ENCODE measurements around the gene PITX2.

Gene PITX2

DNA sequence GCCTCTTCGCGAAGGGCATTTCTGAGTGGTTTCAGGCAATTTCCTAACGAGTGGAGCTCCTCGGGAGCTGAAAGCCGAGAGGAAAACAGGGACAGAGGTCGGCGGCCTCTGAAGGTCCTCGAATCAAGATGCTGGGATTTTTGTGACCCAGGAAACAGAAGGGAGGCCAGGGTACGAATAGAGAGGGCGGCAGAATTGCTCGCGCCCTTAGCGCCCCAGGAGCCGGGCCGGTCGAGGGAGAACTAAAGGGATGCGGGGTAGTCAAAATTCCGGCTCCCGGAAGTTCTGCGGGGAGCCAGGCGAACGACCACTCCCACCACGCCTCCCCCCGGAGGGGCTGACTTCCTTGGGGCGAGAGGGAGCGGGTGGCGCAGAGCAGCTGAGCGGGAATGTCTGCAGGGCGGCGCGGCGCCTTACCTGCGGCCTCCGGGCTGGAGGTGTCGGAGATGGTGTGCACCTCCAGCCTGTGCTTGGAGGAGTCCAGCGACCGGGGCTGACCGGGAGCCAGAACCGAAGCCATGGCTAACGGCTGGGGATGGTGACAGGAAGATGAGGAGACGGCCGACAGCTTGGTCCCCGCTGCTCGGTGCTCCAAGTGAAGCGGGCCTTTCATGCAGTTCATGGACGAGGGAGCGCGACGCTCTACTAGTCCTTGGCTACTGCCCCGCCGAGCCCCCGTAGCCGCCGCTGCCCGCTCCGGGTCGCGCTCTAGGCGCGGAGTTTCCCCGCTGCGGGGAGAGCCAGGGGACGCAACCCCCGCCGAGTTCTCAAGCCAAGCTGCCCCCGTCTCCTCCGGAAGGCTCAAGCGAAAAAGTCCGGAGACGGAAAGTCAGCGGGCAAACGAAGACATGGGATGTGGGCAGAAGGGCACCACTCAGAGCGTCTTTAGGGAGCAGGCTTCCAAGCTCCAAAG is 782 bp downstream of the PITX2 start:
- peak; percentile 15 for DNase-seq

DNA sequence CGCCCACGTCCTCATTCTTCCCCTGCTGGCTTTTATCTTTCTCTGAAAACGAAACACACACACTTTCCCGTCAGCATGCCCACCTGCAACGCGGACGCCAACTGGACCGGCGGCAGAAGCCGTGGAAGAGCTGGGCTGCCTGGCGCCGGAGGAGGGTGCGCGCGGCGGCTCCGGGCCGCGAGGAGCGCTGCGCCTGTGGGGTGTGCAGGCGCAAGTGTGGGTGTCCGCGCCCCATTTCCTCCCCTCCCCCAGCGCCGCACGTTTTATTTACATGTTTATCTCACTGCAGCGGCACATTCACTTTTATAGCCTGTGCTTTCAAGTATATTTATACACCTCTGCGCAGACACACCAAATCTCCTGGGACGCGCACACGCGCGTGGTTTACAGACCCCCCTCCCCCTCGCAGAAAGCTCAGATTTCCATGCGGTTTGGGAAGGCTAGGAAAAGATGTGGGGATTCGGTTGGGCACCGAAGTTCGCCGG is 1.5 kb downstream of the PITX2 start:
- DNase-seq: no peak

DNA sequence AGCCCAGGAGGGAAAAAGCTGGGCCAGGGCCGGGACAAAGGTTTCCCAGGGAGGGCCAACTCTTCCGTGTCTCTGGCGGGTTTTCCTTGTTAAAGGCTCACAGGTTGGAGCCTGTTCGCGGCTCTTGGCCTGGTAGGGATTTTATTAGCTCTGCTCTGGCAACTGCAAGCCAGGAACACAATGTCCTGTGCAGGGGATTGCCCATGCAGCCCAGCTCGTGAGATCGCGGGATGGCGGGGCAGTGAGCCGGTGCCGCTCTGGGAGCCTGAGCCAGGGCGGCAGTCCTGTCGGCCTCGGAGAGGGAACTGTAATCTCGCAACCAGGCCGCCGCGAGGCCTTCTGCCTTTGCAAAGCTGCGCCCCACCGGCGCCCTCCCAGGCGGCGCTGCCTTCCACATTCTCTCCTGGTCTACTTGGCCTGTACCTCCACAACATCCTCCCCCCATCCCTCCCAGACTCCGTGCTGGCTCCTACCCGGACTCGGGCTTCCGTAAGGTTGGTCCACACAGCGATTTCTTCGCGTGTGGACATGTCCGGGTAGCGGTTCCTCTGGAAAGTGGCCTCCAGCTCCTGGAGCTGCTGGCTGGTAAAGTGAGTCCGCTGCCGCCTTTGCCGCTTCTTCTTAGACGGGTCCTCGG is 2.1 kb downstream of the PITX2 start:
- peak; percentile 24 for DNase-seq

DNA sequence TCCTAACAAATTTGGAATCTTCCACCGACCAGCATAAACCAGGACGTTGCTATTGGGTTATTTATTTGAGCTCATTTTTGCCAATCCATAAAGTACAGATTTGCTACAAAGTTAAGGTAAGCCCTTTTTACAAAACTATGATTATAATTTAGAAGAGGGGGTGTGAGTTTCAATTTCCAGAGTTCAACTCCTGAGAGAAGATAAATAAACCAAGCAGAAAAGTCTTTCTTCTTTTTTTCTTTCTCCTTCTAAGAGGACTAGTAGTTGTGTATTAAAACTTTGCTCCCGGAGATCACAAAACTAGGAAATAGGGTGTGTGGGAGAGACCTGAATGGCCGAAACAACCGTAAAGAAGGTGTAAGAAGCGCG is 2.6 kb downstream of the PITX2 start:
- no peak for DNase-seq

DNA sequence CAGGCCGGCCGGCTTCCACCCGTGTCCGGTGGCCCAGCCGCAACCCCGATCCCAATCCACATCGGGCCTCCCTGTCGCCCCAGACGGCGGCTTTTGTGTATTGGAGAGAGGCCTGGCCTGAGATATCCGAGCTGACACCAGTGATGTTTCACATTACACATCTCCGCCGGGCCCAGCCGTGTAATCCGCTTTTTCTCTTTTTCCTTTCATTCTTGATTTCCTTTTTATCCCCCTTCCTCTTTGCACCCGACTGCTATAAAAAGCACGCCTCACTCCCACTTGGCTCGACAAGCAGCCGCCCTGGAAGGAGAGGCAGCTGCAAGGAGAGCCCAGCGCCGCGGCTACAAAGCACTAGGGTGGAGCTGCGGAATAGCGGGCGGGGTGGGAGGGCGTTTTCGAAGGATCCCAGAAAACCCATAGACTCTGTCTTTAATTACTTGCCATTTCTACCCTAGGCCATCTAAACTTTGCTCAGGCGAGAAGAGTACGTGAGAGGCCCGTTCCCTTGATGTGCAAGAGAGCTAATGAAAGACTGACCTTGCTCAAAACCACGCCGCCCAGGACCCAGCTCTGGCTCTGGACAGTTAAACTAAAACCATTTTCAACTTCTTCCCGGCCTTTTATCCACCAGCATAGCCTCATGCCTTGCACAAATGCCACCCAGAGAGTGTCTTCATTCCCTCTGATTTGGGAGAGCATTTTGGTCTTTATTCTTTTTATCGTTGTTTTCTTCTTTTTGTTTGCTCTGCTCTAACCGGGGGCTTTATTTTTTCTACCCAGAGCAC is 3.2 kb downstream of the PITX2 start:
- no peak for DNase-seq

DNA sequence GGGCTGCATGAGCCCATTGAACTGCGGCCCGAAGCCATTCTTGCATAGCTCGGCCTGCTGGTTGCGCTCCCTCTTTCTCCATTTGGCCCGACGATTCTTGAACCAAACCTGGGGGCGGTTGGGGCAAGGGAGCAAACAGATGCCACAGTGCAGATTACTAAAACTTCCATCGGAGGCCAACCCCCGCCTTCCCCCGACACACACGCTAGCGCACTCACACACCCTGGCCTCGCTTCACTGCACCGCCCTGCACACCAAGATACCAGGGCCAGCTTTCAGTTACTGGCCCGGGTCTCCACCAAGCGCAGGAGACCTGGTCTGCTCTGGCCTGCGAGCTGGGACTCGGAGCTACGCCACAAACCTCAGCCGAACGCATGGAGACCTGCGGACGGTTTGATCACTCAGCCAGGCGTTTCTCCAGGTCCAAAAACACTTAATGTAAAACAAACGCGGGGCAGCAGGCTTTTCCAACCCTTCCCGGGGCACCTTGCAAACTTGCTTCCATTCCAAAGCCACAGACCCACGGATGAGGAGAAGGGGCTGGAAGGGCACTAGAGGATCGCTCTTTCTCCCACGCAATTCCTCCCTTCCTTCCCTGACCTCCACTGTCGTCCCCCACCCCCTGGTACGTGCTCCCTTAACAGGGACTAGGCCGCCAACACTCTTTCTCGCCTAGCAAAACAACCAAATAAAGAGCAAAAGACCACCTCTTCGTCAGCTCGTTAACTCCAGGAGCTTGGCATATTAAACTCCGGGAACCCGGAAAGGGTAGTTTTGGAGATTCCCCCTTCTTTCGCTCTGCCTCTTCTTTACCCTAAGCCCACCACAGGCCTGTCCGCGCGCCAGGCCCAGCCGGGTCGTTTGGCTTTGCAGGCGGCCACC is 4.1 kb downstream of the PITX2 start:
- DNase-seq: no peak

DNA sequence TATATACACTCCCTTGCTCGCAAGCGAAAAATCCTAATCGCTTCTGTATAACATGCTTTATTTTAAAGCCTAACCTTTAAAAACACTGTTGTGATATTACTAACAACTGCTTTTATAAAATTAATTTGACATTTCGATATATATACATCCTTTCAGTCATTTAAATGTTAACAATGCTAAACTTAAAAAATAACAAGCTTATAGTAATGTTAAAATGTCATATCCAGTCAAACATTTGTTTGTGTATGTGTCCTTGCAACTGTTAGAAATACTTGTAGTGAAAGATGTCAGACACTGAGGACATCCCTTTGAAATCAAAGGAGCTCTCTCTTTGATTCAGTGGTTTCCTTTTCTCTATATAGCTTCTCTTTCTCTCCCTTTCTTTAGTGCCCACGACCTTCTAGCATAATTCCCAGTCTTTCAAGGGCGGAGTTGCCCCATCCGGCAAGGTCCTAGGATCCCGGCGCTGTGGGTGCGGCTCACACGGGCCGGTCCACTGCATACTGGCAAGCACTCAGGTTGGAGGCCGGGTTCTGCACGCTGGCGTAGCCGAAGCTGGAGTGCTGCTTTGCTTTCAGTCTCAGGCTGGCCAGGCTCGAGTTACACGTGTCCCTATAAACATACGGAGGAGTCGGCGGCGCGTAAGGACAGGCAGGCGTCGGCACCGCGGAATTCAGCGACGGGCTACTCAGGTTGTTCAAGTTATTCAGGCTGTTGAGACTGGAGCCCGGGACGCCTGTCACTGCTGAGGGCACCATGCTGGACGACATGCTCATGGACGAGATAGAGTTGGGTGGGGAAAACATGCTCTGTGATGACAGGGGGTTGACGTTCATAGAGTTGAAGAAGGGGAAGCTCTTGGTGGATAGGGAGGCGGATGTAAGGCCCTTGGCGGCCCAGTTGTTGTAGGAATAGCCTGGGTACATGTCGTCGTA is 5.0 kb downstream of the PITX2 start:
- peak; percentile 9 for DNase-seq

DNA sequence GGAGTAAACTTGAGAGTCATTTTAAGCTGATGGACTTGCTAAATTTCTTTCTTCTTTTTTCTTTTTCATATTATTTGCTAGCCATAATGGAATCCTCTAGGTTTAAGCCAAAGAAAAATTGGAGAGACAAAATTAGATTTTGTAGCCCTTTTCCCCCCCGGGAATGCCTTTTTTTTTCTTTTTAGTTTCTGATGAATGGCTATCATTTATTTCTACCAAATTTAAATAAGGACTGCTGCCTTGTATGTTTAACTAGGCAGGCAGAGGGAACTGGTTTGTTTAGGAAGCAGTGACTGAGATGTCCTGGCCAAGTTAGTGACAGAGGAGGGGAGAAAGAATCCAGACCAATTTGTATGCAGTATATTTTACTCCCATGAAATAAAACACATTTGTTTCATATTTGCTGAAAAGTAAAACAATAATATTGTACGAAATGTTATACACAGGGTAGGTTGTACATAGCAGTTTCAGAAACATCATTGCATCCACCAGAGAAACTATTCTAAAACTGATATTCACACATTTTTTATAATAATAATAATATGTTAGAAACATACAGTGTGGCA is 5.7 kb downstream of the PITX2 start:
- DNase-seq: no peak

DNA sequence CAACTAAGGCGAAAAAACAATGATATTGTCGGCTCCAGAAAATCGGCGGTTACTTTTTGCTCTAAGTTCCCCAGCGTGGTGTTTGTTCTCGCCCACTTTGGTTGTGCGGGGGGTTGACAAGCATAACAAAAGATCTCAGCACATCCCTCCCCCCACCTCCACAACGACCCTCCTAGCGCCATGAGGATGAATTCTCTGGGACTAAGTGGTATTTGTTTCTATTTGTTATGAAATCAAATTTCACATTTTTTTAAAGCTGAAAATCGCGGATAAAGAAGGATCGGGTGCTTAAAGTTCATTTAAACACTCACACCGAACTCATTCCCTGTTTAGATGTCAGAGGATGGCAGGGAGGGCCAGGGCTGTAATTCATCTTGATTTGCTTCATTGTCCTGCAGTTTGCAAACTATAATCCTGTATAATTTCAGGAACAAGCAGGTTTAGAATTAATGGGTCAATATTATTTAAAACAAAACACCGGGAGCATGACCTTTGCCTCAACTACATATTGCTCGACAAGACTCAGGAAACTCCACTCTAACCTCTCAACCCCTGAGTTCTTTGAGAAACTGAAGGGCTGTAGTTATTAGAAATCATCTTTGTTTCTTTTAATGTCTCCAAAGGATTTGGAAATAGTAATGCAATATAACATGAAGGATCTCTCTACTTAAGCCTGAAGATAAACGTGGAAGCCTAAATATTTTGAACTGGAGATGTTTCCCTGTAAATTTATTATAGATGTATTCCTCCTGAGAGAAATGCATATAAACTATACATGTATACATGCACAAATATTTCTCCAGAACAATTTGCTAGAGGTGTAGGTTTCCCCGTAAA is 6.4 kb downstream of the PITX2 start:
- DNase-seq: no peak

DNA sequence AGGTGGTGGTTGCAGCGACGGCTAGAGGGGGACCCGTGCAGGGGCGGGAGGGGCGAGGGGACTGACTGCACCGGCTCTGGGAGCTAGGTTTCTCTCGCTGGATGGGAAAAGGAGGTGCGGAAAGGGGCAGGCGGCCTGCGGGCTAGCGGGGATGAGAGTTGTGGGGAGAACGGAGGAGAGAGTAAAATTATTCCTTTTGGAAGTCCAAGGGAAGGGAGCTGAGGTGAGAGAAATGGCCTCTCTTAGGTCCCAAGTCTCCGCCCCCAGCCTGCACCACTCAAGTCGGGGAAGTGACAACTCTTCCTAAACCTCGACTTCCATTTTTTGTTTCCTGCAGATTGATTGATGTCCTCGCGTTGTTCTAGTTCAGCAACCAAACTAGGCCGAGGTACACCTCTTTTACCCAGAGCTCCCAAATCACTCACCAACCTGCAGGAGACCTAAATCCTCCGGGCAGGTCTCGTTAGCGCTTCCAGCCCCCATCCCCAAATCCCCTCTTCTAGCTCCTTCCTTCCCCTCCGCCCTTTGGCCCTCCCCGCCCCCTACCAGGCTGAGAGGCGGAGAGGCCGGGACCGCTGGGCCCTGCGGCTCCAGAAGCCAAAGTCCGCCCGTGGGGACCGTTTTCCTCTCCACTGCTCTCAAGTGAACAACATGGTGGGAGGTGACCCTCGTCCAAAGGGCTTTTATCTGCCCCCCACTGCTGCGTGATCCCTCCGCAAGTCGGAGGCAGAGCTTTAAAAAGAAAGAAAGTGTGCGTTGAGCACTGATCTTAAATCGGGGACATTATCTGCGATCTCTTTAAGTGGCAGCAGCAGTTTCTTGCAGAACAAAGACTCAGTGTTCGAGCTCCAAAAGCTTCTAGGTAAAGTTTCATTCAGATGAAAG is 7.3 kb downstream of the PITX2 start:
- no peak for DNase-seq

DNA sequence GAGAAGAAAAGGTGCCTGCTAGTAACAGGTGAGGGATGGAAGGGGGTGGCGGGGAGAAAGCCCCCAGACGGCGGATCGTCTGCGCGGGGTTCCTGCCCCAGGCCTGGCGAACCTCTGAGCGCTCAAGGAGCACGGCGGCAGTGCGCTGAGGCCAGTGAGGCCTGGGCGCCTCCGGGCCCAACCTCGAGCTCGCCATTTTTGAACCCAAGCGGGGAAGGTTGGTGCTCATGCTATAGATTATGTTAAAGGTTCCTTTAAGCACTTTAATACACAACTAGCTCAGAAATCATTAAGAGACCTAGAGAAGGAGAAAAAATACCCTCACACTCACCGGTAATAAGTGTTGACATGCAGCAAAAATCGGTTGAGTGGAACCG is 7.9 kb downstream of the PITX2 start:
- no peak for DNase-seq

DNA sequence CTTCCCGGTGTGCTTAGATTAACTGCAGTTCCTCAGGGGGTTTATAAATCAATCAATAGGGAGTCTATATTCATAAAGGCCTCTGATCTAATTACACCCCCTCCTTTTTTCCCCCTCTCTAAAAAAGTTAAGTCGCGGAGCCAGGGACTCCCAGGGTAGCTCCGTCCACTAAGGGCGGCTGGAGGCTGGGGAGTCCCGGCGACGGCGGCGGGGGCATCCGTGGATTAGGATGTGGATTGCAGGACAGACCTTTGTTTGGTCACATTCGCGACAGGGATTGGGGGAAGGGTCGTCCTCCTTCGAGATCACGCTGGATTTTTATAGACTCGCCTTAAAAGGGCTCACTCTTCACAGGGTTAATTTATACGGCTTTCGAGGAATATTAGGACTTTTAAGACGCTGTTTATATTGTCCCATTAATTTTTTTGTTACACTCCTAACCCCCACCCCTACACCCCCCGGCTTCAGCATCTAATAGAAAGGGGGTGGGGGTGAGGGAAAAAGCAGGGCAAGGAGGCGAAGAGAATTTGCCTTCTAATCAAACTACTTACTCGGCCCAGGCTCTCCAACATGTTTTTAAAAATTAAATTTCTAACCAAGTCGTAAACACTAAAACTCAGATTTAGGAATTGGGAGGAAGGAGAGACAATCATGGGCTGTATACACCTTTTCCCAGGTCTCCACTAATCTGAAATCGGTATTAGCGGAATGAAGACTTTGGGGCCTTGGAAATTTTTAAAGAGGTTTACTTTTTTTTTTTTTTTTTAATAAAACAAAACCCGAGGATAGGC is 8.5 kb downstream of the PITX2 start:
- DNase-seq: no peak

DNA sequence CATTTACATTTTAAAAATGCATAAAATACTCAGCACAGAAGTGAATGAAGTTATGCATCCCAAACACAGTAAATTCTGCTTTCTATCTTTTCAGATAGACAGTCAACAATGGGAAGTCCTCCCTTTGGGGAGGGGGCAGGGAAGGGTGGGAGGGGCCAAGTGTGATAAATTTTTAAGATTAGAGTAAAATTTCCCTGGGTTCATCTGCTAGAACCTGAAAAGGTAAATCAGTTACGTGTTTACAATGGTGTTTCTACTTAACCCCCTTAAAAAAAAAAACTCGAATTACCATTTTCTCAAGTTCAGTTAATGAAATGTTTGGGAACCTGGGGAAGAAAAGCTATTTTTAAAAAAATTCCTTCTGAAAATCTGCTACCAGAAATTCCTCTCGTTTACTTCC is 9.1 kb downstream of the PITX2 start:
- DNase-seq: no peak

DNA sequence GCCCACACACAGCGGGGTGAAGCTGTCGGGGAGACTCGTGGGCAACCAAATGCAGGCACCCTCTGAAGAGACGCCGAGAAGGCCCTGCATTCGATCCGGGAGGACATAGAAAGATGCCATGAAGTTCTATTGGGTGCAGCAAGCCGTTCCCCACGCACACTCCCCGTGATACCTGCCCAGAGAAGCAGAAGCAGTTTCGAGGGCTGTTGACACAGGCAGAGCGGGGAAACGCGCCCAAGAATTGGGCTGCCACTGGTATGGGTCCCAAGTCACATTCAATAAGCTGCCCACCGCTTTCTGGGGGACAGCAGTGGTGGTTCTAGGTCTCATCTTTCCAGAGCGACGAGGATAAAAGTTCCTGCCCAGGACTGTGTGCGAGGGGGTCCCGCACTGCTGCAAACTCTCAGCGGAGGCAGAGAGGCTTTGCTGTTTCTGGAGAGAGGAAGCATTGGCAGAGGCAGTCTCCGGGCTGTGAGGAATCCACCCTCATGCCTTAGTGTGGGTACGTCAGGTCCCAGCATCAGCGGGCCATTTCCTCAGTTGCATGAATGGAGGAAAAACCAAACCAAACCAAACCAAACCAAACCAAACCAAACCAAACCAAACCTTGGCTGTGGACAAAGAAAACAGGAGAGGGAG is 10.1 kb downstream of the PITX2 start:
- no peak for DNase-seq

DNA sequence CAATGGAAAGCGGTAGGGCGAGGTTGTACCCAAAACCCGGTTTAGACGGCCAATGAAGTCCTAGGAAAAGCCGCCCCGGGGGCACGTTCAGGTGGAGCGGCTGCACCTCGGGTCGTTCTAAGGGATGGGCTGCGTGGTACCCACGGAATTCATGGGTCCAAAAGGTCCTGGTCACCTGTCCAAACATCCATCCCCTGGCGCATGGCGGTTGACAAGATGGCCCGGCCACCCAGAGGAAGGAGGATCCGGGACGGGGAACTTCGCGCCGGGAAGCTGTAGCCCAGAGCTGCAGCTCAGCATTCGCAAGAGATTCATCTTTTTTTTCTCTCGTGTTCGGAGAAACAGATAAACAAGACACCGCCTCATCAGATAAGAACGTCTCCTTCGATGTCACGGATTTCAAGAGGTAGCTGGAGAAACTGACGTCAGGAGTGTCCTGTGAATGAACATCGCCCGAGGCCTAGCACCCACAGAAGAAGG is 10.9 kb downstream of the PITX2 start:
- DNase-seq: no peak

DNA sequence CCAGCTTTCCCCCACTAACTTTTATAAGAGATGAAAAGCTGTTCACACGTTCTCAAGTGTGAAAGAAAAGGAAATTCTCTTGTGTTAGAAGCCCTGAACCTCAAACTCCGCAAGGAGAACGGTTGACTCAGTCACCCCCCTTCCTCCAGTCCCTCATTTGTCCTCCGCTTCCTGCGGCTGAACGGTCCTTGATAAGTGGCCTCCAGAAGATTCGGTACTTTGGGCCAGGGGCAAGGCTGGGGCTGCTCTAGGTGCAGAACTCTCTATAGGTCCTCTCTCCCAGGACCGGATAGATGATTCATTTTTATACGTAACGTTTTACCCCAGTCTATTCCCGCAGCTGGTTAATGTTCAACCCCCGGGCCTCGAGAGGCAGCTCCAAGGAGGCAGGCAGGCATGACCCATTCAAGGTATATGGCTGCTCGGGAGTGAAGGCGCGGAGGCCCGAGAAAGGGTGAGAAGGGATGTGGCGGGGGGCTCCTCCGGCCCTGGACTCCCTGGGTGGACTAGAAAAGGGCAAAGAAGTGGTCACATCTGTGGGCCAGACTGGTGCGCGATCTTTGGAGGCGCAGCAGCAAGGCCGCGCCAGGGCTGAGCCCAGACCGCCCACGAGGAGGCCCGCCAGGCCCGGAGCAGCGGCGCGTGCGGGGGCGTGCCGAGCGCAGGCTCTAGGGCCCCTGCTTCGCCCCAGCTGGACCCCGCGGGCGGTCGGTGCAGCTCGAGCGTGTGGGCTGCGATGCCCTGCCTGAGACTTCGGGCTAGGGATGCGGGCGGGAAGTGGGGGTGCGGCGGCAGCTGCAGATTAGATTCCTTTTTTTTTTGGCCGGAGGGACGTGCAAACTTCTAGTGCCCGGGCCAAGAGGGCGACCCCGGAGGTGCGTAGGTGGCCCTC is 11.7 kb downstream of the PITX2 start:
- DNase-seq: no peak

DNA sequence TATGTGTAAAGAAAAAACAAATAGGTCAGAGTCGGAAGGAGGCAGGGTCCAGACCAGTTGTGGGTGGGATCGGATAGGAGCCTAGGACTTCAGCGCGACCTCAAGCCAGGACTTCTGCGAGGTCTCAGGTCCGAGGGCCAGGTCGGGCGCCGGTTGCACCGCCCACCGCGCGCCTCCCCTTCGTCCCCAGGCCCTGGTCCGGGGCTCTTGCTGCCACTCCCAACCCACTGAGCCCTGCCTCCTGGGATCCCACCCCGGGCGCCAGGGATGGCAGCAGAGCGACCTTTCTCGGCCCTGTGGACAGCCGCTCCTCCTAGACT is 12.3 kb downstream of the PITX2 start:
- no peak for DNase-seq
